CD4-positive, alpha-beta T cell (primary cell): ENCODE data around the gene LRRTM4. TPM values are rescaled to one million over a fixed set of nuclear protein-coding genes. Genes with fewer than 3 reads are reported as not detected.

Experiments
- ATAC-seq: fragments of 200-7000 bp; cut with Tn5 transposase; one replicate; pipeline ENCODE4 v1.10.0; 2022; ENCODE audit warnings: mild to moderate bottlenecking; ENCODE audit not compliant: poor library complexity
- CTCF ChIA-PET: fragments of 350-600 bp; sonication (Branson Sonifier 250); formaldehyde crosslinking; loops from one replicate; lab custom pipeline; 2021; ENCODE audit warnings: antibody characterized with exemption, inconsistent platforms; lab: Charles Lee
- POLR2A ChIA-PET: fragments of 350-600 bp; sonication (Branson Sonifier 250); formaldehyde crosslinking; loops from one replicate; lab custom pipeline; 2021; ENCODE audit warnings: antibody characterized with exemption, inconsistent platforms; lab: Charles Lee
- DNase-seq, 14 experiments: peaks; one replicate each; pipeline ENCODE4 v3.0.0-alpha.2; 2013 to 2020; ENCODE audit warnings: mixed read lengths in 2 of 14
- H3K27ac ChIP-seq, 2 donors: one replicate each; pipeline versions ENCODE4 v1.5.1 to v1.7.0; 2013; ENCODE audit warnings: low read length in 2 of 2, low read depth in 1 of 2, mild to moderate bottlenecking in 1 of 2
- H3K27me3 ChIP-seq, 2 experiments: 1 replicate in 1 of 2; 2 replicates in 1 of 2; pipeline versions ENCODE4 v1.6.1 to v1.7.0; 2013; ENCODE audit warnings: low read length in 2 of 2, control low read depth in 1 of 2, mild to moderate bottlenecking in 1 of 2, moderate library complexity in 1 of 2; ENCODE audit not compliant: insufficient read depth in 2 of 2, control insufficient read depth in 1 of 2
- H3K36me3 ChIP-seq: one replicate; pipeline ENCODE4 v1.6.1; 2013; ENCODE audit warnings: low read length, control low read depth; ENCODE audit not compliant: insufficient read depth
- H3K4me1 ChIP-seq: one replicate; pipeline ENCODE4 v1.6.1; 2013; ENCODE audit warnings: low read length, control low read depth; ENCODE audit not compliant: insufficient read depth
- H3K4me3 ChIP-seq: one replicate; pipeline ENCODE4 v1.5.1; 2013; ENCODE audit warnings: mild to moderate bottlenecking, low read length, moderate library complexity
- H3K9me3 ChIP-seq, 2 experiments: 1 replicate in 1 of 2; 2 replicates in 1 of 2; pipeline versions ENCODE4 v1.6.1 to v1.7.0; 2013; ENCODE audit warnings: low read length in 2 of 2, mild to moderate bottlenecking in 2 of 2, control low read depth in 1 of 2, moderate library complexity in 1 of 2; ENCODE audit not compliant: control insufficient read depth in 1 of 2, insufficient read depth in 1 of 2
- H3K27ac Mint-ChIP-seq: one replicate; pipeline ENCODE4 v1.8.0; 2020; ENCODE audit warnings: mixed read lengths
- H3K27me3 Mint-ChIP-seq: one replicate; pipeline ENCODE4 v1.8.0; 2021; ENCODE audit warnings: mixed read lengths
- H3K36me3 Mint-ChIP-seq: one replicate; pipeline ENCODE4 v1.8.0; 2021; ENCODE audit warnings: low read depth, mixed read lengths
- H3K4me1 Mint-ChIP-seq: one replicate; pipeline ENCODE4 v1.8.0; 2021; ENCODE audit warnings: low read depth, mixed read lengths
- H3K4me3 Mint-ChIP-seq: one replicate; pipeline ENCODE4 v1.8.0; 2020; ENCODE audit warnings: mild to moderate bottlenecking, mixed read lengths
- H3K9me3 Mint-ChIP-seq: one replicate; pipeline ENCODE4 v1.8.0; 2020; ENCODE audit warnings: mixed read lengths
- CTCF ChIP-seq: fragments of 200-600 bp; IDR thresholded peaks from one replicate; pipeline ENCODE4 v1.8.0; 2022; ENCODE audit warnings: antibody characterized with exemption, mild to moderate bottlenecking
- intact Hi-C, 2 experiments: fragments of 100-400 bp; cut with DNase I in 1 of 2; cut with micrococcal nuclease in 1 of 2; formaldehyde crosslinking; loops; one replicate each; pipeline versions ENCODE4 v1.15.1 to v1.9.0; 2023 to 2025; cut with DNase I, micrococcal nuclease
- total RNA-seq, 174 experiments: library from RNA in 2 of 174; stranded (reverse) in 2 of 174; gene quantifications; one replicate each; pipeline ENCODE4 v1.2.3 and lab custom pipeline; 2021 to 2026

Gene LRRTM4
- total RNA-seq, 2 experiments from 2014 or later: not detected

GRCh38 chr2:76938153-76938552 lies 584.0 kb downstream of the LRRTM4 start:
- DNase-seq (no peak), ATAC-seq (no peak)
- ChIA-PET POLR2A (no interaction called here), CTCF (no interaction called here)
- no peaks in the 10 kb centered on the region for H3K27me3 ChIP-seq
- H3K9me3 Mint-ChIP-seq: peaks cover 9% of the 10 kb centered on the region
- H3K4me1 ChIP-seq: no peaks in the 10 kb centered on the region
- no peaks in the 10 kb centered on the region for H3K27me3 Mint-ChIP-seq
- H3K27ac Mint-ChIP-seq: no peak overlapping the region
- no peaks in the 10 kb centered on the region for H3K4me1 Mint-ChIP-seq
- no peak overlapping the region for H3K4me3 ChIP-seq
- H3K36me3 ChIP-seq: no peaks in the 10 kb centered on the region
- no peak overlapping the region for H3K27ac ChIP-seq
- no peak overlapping the region for H3K4me3 Mint-ChIP-seq
- intact Hi-C loops: no loop called here
- no peak for TF ChIP-seq CTCF
- no peaks in the 10 kb centered on the region for H3K36me3 Mint-ChIP-seq
- peaks cover 0 to 12% of the 10 kb centered on the region in 2 experiments for H3K9me3 ChIP-seq

- Mint-ChIP-seq H3K27ac (no peak overlapping the region), H3K36me3 (no peaks in the 10 kb centered on the region), H3K27me3 (no peaks in the 10 kb centered on the region), H3K4me3 (no peak overlapping the region), H3K4me1 (no peaks in the 10 kb centered on the region), H3K9me3 (peaks cover 6% of the 10 kb centered on the region)
- no peak for ATAC-seq
- POLR2A ChIA-PET: no interaction called here
- no peak for DNase-seq
- H3K4me1 ChIP-seq: no peaks in the 10 kb centered on the region
- no peak for TF ChIP-seq CTCF
- no peak overlapping the region for H3K27ac ChIP-seq
- H3K27me3 ChIP-seq: no peaks in the 10 kb centered on the region
- H3K36me3 ChIP-seq: no peaks in the 10 kb centered on the region
- CTCF ChIA-PET: no interaction called here
- H3K4me3 ChIP-seq: no peak overlapping the region
- peaks cover 0 to 7% of the 10 kb centered on the region in 2 experiments for H3K9me3 ChIP-seq
- intact Hi-C loops: no loop called here
Measured at GRCh38 chr2:76932550-76932949, 589.6 kb downstream of the LRRTM4 start.

DNA sequence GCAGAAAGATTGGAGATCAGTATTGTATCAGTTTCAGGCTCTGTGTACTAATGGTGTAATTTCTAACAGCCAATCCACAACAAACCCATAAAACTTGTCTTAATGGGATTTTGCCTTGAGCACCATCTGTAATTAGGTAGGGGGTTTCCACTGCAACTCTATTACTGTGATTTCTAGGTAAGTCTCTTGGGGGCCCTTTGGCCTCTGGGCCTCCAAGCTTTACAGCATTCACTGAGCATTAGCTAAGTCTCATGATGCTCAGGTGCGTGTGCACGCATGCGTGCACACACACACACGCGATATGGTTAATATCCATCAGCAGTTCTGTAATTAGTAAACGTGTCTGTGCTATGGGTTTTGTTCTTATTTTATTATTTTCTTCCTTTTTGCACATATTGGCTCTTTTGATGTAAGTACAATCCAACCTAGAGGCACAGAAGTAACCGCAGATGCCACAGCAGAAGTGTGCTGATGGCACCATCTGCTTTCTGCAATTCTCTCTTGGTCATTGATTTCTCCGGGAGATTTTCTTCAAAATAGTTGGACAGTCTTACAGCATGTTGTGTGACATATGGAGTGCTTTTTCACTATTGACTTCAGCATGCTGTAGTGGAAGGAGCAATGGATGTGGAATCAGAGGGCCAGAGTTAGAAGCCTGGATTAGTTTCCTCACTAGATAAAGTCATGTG lies 592.0 kb downstream of the LRRTM4 start:
- no peak overlapping the region for H3K27ac Mint-ChIP-seq
- no peaks in the 10 kb centered on the region for H3K27me3 Mint-ChIP-seq
- H3K36me3 ChIP-seq: no peaks in the 10 kb centered on the region
- H3K36me3 Mint-ChIP-seq: no peaks in the 10 kb centered on the region
- no peak overlapping the region for H3K4me3 Mint-ChIP-seq
- intact Hi-C loops: no loop called here
- ATAC-seq (no peak), DNase-seq (no peak)
- H3K9me3 ChIP-seq: no peaks in the 10 kb centered on the region
- no peak overlapping the region for H3K4me3 ChIP-seq
- ChIA-PET CTCF (no interaction called here), POLR2A (no interaction called here)
- no peaks in the 10 kb centered on the region for H3K4me1 Mint-ChIP-seq
- peaks cover 6% of the 10 kb centered on the region for H3K9me3 Mint-ChIP-seq
- no peak overlapping the region for H3K27ac ChIP-seq
- H3K4me1 ChIP-seq: no peaks in the 10 kb centered on the region
- no peaks in the 10 kb centered on the region for H3K27me3 ChIP-seq
- no peak for TF ChIP-seq CTCF
